NCI-H187 treated with DMSO at 0.1 percent for 48 hours (cell line): ENCODE data around the gene FBXL20.
"Not testable (repeated sequence)": the region's sequence is repeated elsewhere in the genome, so short reads cannot be mapped to it uniquely, and the experiment has no call there.

Source experiments
- DNase-seq: peaks from one replicate; lab custom pipeline; 2025; lab: John Stamatoyannopoulos, UW

Gene FBXL20

GRCh38 chr17:39380144-39380543, 21.3 kb downstream of the FBXL20 start:
- no peak for DNase-seq

GRCh38 chr17:39376434-39376833, 25.0 kb downstream of the FBXL20 start:
- DNase-seq = no peak

GRCh38 chr17:39367805-39368204, 33.6 kb downstream of the FBXL20 start:
- not testable (repeated sequence) for DNase-seq

- no peak for DNase-seq
Observed at GRCh38 chr17:39365872-39366271, 35.6 kb downstream of the FBXL20 start.

GRCh38 chr17:39365242-39365641, 36.2 kb downstream of the FBXL20 start:
- DNase-seq = no peak

- DNase-seq = no peak
Observed at GRCh38 chr17:39364236-39365025, 37.0 kb downstream of the FBXL20 start.

- DNase-seq = no peak
Observed at GRCh38 chr17:39361064-39361463, 40.4 kb downstream of the FBXL20 start.

- no peak for DNase-seq
Observed at GRCh38 chr17:39360537-39360936, 40.9 kb downstream of the FBXL20 start.

GRCh38 chr17:39359994-39360393, 41.4 kb downstream of the FBXL20 start:
- DNase-seq = no peak

GRCh38 chr17:39357986-39358385, 43.4 kb downstream of the FBXL20 start:
- DNase-seq = no peak

GRCh38 chr17:39357488-39357887, 43.9 kb downstream of the FBXL20 start:
- DNase-seq = no peak

- no peak for DNase-seq
Observed at GRCh38 chr17:39352986-39353385, 48.4 kb downstream of the FBXL20 start.

GRCh38 chr17:39352511-39352910, 48.9 kb downstream of the FBXL20 start:
- DNase-seq = no peak

GRCh38 chr17:39351508-39351907, 49.9 kb downstream of the FBXL20 start:
- DNase-seq = no peak

- DNase-seq = no peak
Observed at GRCh38 chr17:39349246-39349645, 52.2 kb downstream of the FBXL20 start.

GRCh38 chr17:39346863-39347262, 54.6 kb downstream of the FBXL20 start:
- DNase-seq = not testable (repeated sequence)

GRCh38 chr17:39341541-39341940, 59.9 kb downstream of the FBXL20 start:
- DNase-seq = no peak

GRCh38 chr17:39340731-39341130, 60.7 kb downstream of the FBXL20 start:
- DNase-seq = no peak

GRCh38 chr17:39339272-39339671, 62.2 kb downstream of the FBXL20 start:
- DNase-seq = no peak

- not testable (repeated sequence) for DNase-seq
Observed at GRCh38 chr17:39337649-39338048, 63.8 kb downstream of the FBXL20 start.

- DNase-seq = no peak
Observed at GRCh38 chr17:39335704-39336223, 65.7 kb downstream of the FBXL20 start.

- DNase-seq = not testable (repeated sequence)
Observed at GRCh38 chr17:39334008-39334744, 67.2 kb downstream of the FBXL20 start.

- no peak for DNase-seq
Observed at GRCh38 chr17:39332092-39332491, 69.3 kb downstream of the FBXL20 start.
